GM19467 (cell line): ENCODE data around the gene TSPEAR.

Experiments
- ATAC-seq: cut with Tn5 transposase; IDR thresholded peaks from one replicate; pipeline ENCODE4 v1.9.1; 2021; ENCODE audit warnings: mild to moderate bottlenecking, moderate library complexity; ENCODE audit not compliant: unreplicated experiment

TSPEAR gene

GRCh38 chr21:44478801-44479167 lies 232.6 kb downstream of the TSPEAR start:
- ATAC-seq = no peak

GRCh38 chr21:44478124-44478800 lies 233.1 kb downstream of the TSPEAR start:
- ATAC-seq = no peak

- no peak for ATAC-seq
Observed at GRCh38 chr21:44477712-44478111, 233.7 kb downstream of the TSPEAR start.

GRCh38 chr21:44477131-44477530 lies 234.2 kb downstream of the TSPEAR start:
- ATAC-seq = no peak

GRCh38 chr21:44475266-44475845 lies 236.0 kb downstream of the TSPEAR start:
- no peak for ATAC-seq

GRCh38 chr21:44473915-44474555 lies 237.3 kb downstream of the TSPEAR start:
- ATAC-seq = no peak

- ATAC-seq = no peak
Observed at GRCh38 chr21:44471996-44472395, 239.4 kb downstream of the TSPEAR start.

GRCh38 chr21:44471341-44471740 lies 240.0 kb downstream of the TSPEAR start:
- ATAC-seq = no peak

- ATAC-seq = no peak
Observed at GRCh38 chr21:44467859-44468195, 243.5 kb downstream of the TSPEAR start.

- ATAC-seq = no peak
Observed at GRCh38 chr21:44466996-44467858, 244.1 kb downstream of the TSPEAR start.

- ATAC-seq = no peak
Observed at GRCh38 chr21:44466351-44466954, 244.9 kb downstream of the TSPEAR start.

GRCh38 chr21:44464351-44464750 lies 247.0 kb downstream of the TSPEAR start:
- no peak for ATAC-seq

GRCh38 chr21:44463724-44464123 lies 247.6 kb downstream of the TSPEAR start:
- no peak for ATAC-seq

GRCh38 chr21:44462834-44463200 lies 248.6 kb downstream of the TSPEAR start:
- no peak for ATAC-seq

GRCh38 chr21:44462086-44462833 lies 249.1 kb downstream of the TSPEAR start:
- no peak for ATAC-seq

GRCh38 chr21:44461464-44462001 lies 249.8 kb downstream of the TSPEAR start:
- ATAC-seq = no peak

- ATAC-seq = no peak
Observed at GRCh38 chr21:44461005-44461404, 250.4 kb downstream of the TSPEAR start.

GRCh38 chr21:44460441-44460755 lies 251.0 kb downstream of the TSPEAR start:
- ATAC-seq = no peak

- ATAC-seq = no peak
Observed at GRCh38 chr21:44459712-44460440, 251.5 kb downstream of the TSPEAR start.
